Natural killer cell (primary cell): Measurements from ENCODE around the gene REEP1. TPM values are rescaled to one million over a fixed set of nuclear protein-coding genes. Genes with fewer than 3 reads are reported as not detected.

Source experiments
- ATAC-seq, 3 donors: fragments of 150-1000 bp in 2 of 3; fragments of 200-7000 bp in 1 of 3; cut with Tn5 transposase; 1 replicate in 1 of 3; 2 replicates in 2 of 3; pipeline ENCODE4 v1.10.0; 2021; ENCODE audit warnings: mild to moderate bottlenecking in 2 of 3, moderate library complexity in 2 of 3
- DNase-seq, 2 donors: peaks; one replicate each; pipeline versions ENCODE4 v3.0.0 to v3.0.0-alpha.2; 2013 to 2021; ENCODE audit warnings: mixed read lengths in 1 of 2
- H3K27ac ChIP-seq: one replicate; pipeline ENCODE4 v1.5.1; 2013; ENCODE audit warnings: mild to moderate bottlenecking, low read length
- H3K27me3 ChIP-seq: one replicate; pipeline ENCODE4 v1.6.1; 2013; ENCODE audit warnings: low read length; ENCODE audit not compliant: control insufficient read depth, insufficient read depth
- H3K36me3 ChIP-seq: one replicate; pipeline ENCODE4 v1.6.1; 2013; ENCODE audit warnings: low read length; ENCODE audit not compliant: control insufficient read depth, insufficient read depth
- H3K4me1 ChIP-seq: one replicate; pipeline ENCODE4 v1.6.1; 2013; ENCODE audit warnings: low read length; ENCODE audit not compliant: control insufficient read depth, insufficient read depth
- H3K4me3 ChIP-seq: one replicate; pipeline ENCODE4 v1.5.1; 2013; ENCODE audit warnings: low read length
- H3K9me3 ChIP-seq: one replicate; pipeline ENCODE4 v1.6.1; 2013; ENCODE audit warnings: low read length; ENCODE audit not compliant: control insufficient read depth, insufficient read depth
- H3K27ac Mint-ChIP-seq, 2 donors: one replicate each; pipeline ENCODE4 v1.8.0; 2022; ENCODE audit warnings: mild to moderate bottlenecking in 2 of 2, mixed read lengths in 2 of 2, moderate library complexity in 1 of 2
- H3K27me3 Mint-ChIP-seq, 2 donors: one replicate each; pipeline ENCODE4 v1.8.0; 2022; ENCODE audit warnings: low read depth in 2 of 2, mixed read lengths in 2 of 2
- H3K36me3 Mint-ChIP-seq: one replicate; pipeline ENCODE4 v1.8.0; 2022; ENCODE audit warnings: mixed read lengths
- H3K4me1 Mint-ChIP-seq, 2 donors: one replicate each; pipeline ENCODE4 v1.8.0; 2022; ENCODE audit warnings: mixed read lengths in 2 of 2
- H3K4me3 Mint-ChIP-seq: one replicate; pipeline ENCODE4 v1.8.0; 2022; ENCODE audit warnings: mild to moderate bottlenecking, moderate library complexity, mixed read lengths
- H3K9me3 Mint-ChIP-seq, 2 donors: one replicate each; pipeline ENCODE4 v1.8.0; 2022; ENCODE audit warnings: mixed read lengths in 2 of 2
- WGBS: methylation state at CpG from one replicate; pipeline ENCODE4 v1.1.7; 2013; ENCODE audit warnings: missing lambda C conversion rate; ENCODE audit not compliant: insufficient coverage; 5-methylcytosine and 5-hydroxymethylcytosine counted together
- intact Hi-C: fragments of 100-400 bp; cut with micrococcal nuclease; formaldehyde crosslinking; loops from one replicate; pipeline ENCODE4 v1.14.2; 2022
- total RNA-seq, 4 donors: library from RNA; stranded (reverse); fragments of 120-200 nt in 1 of 4; gene quantifications; one replicate each; pipeline versions ENCODE4 v1.2.3 to v1.2.4, GENCODE V29; 2013 to 2022
- TF ChIP-seq, protein P1 (sequence below): fragments of 200-600 bp; IDR thresholded peaks from one replicate; pipeline ENCODE4 v1.8.0; 2022; ENCODE audit warnings: antibody characterized with exemption

Gene REEP1
- total RNA-seq, 3 donors from 2014 or later (not counting 1 experiment from before 2014, with no cell fraction given): 0.10 TPM; not detected in 2

DNA sequence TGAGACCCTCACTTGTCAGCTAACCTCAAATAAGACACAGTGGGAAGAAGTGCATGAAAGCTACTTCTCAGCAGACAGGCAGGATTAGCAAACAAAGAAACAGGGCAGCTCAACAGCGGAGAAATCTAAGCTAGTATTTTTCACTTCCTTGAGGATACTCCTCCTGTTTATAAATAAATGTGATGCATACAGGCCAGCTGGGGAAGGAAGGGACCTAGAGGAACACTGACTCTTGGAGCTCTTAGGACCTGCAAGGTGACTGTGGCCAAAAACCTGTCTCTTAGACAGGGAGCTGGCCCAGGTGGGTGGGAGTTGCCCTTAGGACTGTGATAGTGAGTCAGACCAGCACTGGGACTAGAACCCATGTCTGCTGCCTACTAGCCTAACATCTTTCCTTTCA is 4.8 kb downstream of the REEP1 start:
- no peaks in the 10 kb centered on the region for H3K36me3 Mint-ChIP-seq
- TF ChIP-seq, protein P1, sequence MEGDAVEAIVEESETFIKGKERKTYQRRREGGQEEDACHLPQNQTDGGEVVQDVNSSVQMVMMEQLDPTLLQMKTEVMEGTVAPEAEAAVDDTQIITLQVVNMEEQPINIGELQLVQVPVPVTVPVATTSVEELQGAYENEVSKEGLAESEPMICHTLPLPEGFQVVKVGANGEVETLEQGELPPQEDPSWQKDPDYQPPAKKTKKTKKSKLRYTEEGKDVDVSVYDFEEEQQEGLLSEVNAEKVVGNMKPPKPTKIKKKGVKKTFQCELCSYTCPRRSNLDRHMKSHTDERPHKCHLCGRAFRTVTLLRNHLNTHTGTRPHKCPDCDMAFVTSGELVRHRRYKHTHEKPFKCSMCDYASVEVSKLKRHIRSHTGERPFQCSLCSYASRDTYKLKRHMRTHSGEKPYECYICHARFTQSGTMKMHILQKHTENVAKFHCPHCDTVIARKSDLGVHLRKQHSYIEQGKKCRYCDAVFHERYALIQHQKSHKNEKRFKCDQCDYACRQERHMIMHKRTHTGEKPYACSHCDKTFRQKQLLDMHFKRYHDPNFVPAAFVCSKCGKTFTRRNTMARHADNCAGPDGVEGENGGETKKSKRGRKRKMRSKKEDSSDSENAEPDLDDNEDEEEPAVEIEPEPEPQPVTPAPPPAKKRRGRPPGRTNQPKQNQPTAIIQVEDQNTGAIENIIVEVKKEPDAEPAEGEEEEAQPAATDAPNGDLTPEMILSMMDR: no peak
- intact Hi-C loops: no loop called here
- no peak overlapping the region for H3K4me3 ChIP-seq
- ATAC-seq (no peak), DNase-seq (no peak)
- H3K27ac Mint-ChIP-seq: no peak overlapping the region
- H3K36me3 ChIP-seq: no peaks in the 10 kb centered on the region
- no peak overlapping the region for H3K27ac ChIP-seq
- peaks cover 6% of the 10 kb centered on the region for H3K27me3 ChIP-seq
- 88% methylated on average over 1 of the region's 1 CpG for WGBS
- no peak overlapping the region for H3K4me3 Mint-ChIP-seq
- H3K9me3 ChIP-seq: no peaks in the 10 kb centered on the region
- H3K27me3 Mint-ChIP-seq: peaks cover 28 to 45% of the 10 kb centered on the region in 2 donors
- no peaks in the 10 kb centered on the region for H3K9me3 Mint-ChIP-seq
- H3K4me1 Mint-ChIP-seq: peaks cover 0 to 5% of the 10 kb centered on the region in 2 donors
- H3K4me1 ChIP-seq: peaks cover 5% of the 10 kb centered on the region

DNA sequence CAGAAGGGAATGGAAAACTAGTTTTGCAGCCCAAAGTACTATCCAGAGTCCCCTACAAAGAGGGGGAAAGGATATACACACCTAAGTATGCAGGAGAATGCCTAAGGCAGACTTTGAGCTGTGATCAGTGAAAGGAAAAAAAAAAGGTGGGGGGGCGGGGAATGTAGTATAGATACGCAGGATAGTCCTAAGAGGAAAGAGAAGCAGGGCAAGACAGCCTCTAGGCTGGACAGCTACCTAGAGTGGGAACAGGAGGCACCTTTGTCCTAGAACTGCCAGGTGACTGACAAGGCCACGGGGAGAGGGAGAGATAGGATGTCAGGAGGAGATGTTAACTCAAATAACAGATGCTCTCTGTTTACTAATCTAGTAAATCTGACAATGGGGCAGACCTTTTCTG is 6.0 kb downstream of the REEP1 start:
- Mint-ChIP-seq H3K36me3 (no peaks in the 10 kb centered on the region), H3K4me3 (no peak overlapping the region), H3K9me3 (no peaks in the 10 kb centered on the region), H3K27me3 (peaks cover 29 to 39% of the 10 kb centered on the region in 2 donors), H3K27ac (no peak overlapping the region), H3K4me1 (no peaks in the 10 kb centered on the region)
- TF ChIP-seq, protein P1: no peak
- Histone ChIP-seq H3K4me3 (no peak overlapping the region), H3K4me1 (no peaks in the 10 kb centered on the region), H3K27ac (no peak overlapping the region), H3K9me3 (no peaks in the 10 kb centered on the region), H3K36me3 (no peaks in the 10 kb centered on the region), H3K27me3 (peaks cover 1% of the 10 kb centered on the region)
- ATAC-seq (no peak), DNase-seq (no peak)
- intact Hi-C loops: no loop called here
- WGBS: 92% methylated on average over 3 of the region's 3 CpGs

DNA sequence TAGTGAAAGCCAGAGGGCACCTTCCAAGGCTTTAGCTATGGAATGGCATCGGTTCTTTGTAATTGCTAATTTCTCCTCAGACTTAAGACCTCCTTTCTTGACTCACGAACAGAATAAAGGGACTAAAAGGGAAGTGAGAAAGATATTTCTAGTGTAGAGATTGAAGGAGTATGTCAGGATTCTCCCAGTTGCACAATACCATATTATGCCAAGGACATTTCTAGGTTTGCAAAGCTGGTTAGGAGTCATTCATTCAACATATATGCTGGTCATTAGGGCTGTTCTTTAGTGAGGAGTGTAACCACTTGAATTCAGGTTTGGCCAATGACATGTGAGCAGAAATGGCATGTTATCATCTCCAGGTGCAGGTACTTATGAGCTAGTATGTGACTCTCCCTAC is 7.4 kb downstream of the REEP1 start:
- H3K4me1 ChIP-seq: no peaks in the 10 kb centered on the region
- no peak overlapping the region for H3K4me3 Mint-ChIP-seq
- intact Hi-C loops: no loop called here
- no peaks in the 10 kb centered on the region for H3K27me3 ChIP-seq
- ATAC-seq (no peak), DNase-seq (no peak)
- H3K36me3 ChIP-seq: no peaks in the 10 kb centered on the region
- H3K4me3 ChIP-seq: no peak overlapping the region
- no peaks in the 10 kb centered on the region for H3K36me3 Mint-ChIP-seq
- 60% methylated on average over 1 of the region's 2 CpGs for WGBS
- no peaks in the 10 kb centered on the region for H3K9me3 ChIP-seq
- H3K4me1 Mint-ChIP-seq: no peaks in the 10 kb centered on the region
- TF ChIP-seq, protein P1: no peak
- no peak overlapping the region for H3K27ac ChIP-seq
- H3K9me3 Mint-ChIP-seq: no peaks in the 10 kb centered on the region
- peaks cover 19 to 27% of the 10 kb centered on the region in 2 donors for H3K27me3 Mint-ChIP-seq
- no peak overlapping the region for H3K27ac Mint-ChIP-seq

DNA sequence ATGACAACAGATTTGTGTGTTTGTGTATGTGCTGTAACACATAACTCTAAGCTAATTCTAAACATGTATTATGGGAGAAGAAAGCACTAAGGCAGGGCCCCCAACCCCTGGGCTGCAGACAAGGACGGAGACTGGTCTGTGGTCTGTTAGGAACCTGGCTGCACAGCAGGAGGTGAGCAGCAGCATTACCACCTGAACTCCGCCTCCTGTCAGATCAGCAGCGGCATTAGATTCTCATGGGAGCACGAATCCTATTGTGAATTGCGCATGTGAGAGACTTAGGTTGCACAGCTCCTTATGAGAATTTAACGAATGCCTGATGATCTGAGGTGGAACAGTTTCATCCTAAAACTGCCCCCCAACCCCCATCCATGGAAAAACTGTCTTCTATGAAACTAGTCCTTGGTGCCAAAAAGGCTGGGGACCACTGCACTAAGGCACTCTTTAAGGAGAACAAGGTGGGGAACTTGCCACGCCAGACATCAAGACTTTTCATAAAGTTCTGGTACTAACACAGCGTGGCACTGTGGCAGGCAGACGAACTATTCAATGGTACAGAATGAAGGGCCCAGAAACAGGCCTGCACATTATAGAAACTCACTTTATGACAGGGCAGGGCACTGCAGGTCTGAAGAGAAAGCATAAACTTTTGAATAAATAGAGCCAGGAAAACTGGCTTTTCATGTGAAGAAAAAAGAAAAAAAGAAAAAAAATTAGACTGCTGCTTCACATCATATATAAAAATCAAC is 14.0 kb downstream of the REEP1 start:
- H3K4me1 ChIP-seq: no peaks in the 10 kb centered on the region
- no peaks in the 10 kb centered on the region for H3K9me3 ChIP-seq
- H3K4me1 Mint-ChIP-seq: no peaks in the 10 kb centered on the region
- H3K27ac ChIP-seq: no peak overlapping the region
- H3K4me3 Mint-ChIP-seq: no peak overlapping the region
- ATAC-seq (no peak), DNase-seq (no peak)
- intact Hi-C loops: no loop called here
- 91% methylated on average over 9 of the region's 9 CpGs for WGBS
- no peaks in the 10 kb centered on the region for H3K36me3 ChIP-seq
- no peaks in the 10 kb centered on the region for H3K36me3 Mint-ChIP-seq
- H3K27me3 Mint-ChIP-seq: peaks cover 5 to 10% of the 10 kb centered on the region in 2 donors
- H3K27ac Mint-ChIP-seq: no peak overlapping the region
- H3K27me3 ChIP-seq: no peaks in the 10 kb centered on the region
- TF ChIP-seq, protein P1: no peak
- no peak overlapping the region for H3K4me3 ChIP-seq
- no peaks in the 10 kb centered on the region for H3K9me3 Mint-ChIP-seq
